GM04504 (cell line): ENCODE measurements around the gene FBXL14.

ENCODE experiments used
- DNase-seq: peaks from one replicate; pipeline ENCODE4 v3.0.0-alpha.2; 2012; ENCODE audit warnings: low read depth

The FBXL14 gene

DNA sequence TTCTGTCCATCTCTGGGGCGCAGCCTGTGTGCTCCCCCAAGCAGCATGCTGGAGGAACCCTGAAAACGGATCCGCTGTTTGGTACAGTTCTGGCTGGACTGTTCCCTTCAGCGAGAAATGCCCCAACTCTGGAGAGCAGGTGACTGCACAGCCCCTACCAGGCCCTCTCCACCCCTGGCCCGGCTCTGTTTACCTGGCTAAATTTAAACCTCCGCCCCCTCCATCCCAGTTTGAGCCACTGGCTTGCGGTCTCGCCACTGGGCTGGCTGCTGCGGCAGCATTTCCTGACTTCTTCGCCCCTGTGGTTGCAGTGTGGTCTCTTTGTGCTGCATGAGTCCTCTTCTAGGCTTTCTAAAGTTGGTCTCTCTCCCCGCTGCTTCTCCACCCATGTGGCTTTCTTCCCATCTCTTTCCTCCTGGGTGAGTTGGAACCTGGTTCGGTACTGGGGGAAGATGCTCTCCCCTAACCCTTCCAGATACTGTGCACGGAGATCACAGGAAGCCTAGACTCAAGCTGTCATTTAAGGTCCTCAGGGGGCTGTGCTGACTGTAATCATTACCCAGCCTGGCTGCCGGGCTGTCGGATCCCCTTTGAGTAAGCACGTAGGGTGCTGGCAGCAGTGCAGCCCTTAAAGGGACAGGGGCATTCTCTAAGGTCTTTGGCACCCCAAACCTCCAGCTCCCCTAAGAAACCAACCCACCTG lies 60.6 kb downstream of the FBXL14 start:
- DNase-seq, result no peak

DNA sequence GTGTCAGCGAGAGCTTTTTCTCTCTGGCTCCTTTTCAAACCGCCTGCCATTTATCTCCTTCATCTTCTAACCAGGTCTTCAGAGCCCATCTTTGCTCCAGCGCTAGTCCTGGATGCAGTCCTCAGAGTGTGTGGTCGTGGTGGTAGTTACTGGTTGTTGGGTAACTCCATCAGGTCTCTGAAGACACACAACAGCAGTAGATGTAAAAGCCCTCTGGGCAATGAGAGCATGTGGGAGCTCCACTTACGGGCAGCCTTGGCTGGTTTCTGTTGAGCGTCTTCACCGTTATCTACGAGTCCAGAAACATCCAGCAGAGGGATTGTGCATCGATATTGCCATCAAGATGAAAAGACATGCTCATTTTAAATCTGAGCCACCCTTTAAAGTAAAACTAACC lies 61.2 kb downstream of the FBXL14 start:
- no peak for DNase-seq

- no peak for DNase-seq
These were observed 61.8 kb downstream of the FBXL14 start for GRCh38 chr12:1532375-1533165.

DNA sequence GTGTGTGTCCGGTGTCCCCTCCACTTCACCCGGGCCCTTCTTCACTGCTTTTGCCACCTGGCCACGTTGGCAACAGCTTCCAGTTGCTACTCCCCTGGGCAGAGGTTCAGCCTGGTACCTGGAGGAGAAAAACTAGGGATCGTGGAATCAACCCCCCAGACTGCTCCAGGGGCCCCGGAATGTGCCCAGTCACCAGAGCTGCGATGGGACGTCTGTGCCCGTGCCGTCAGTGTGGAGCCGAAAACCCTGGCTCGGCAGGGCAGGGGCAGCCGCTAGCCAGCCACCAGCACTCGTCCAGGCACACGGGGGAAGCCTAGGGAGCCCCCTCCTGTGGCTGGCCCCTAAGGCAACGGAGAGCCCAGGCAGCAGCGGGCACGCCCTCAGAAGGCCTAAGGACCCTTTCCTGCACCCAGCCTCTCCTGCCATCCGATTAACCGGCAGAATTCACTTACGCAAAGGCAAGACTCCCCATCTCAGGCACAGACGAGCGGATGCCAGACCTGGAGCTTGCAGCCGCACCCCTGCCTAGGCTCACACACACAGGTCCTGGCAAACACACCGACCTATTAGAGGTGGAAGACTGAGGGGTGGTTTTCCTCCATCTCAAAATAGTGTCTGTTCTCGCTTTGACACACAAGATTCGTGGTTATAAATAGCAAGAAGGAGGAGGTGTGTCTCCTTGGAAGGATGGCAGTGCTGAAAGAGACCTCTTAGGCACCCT lies 62.6 kb downstream of the FBXL14 start:
- no peak for DNase-seq

DNA sequence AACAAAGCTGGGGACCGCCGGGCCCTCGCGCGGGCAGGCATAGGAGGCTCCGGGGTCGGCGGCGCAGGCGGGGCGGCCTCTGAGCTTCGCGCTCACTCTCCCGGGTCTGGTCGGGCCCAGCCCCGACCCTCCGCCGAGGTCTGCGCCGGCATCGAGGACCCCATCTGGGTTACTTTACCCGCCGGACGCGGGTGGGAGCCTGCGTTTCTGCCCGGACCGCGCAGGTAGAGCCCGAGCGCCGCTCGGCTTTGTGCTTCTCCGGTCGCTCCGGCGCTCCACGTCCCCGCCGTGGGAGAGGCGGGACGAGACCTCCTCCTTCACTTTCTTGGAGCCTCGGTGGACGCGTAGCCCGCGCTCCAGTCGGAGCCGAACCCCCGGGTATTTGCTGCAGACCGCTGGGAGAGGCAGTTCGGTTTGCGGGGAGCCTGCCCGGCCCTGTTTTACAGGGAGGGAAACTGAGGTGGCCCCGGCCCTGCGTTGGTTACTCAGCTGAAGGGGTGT lies 63.2 kb downstream of the FBXL14 start:
- DNase-seq, result no peak

DNA sequence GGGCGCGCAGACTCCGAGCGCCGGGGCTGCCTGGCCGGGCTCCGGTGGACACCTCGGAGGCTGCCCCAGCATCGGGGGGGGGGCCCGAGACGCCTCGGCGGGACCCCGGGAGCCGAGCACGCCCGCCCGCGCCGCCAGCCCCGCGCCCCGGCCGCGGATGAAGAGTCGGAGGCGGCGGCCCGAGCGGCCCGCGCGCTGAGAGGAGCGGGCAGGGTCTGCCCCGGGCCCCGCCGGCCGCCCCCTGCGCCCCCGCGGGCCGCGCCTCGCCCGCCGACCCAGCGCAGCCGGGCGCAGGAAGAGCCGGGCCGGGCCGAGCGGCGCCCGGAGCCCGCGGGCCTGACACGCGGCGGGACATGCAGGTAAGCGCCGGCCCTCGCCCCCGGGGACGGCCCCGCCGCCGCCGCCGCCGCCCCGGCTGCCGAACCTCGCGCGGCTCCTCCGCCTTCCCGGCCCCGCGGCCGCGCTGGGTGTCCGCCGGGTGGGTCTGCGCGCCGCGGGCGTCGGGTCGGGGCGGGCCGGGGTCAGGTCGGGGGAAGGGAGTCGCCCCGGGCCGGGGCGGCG lies 63.7 kb downstream of the FBXL14 start:
- no peak for DNase-seq

- DNase-seq, result no peak
These were observed 64.4 kb downstream of the FBXL14 start for GRCh38 chr12:1529862-1530591.

DNA sequence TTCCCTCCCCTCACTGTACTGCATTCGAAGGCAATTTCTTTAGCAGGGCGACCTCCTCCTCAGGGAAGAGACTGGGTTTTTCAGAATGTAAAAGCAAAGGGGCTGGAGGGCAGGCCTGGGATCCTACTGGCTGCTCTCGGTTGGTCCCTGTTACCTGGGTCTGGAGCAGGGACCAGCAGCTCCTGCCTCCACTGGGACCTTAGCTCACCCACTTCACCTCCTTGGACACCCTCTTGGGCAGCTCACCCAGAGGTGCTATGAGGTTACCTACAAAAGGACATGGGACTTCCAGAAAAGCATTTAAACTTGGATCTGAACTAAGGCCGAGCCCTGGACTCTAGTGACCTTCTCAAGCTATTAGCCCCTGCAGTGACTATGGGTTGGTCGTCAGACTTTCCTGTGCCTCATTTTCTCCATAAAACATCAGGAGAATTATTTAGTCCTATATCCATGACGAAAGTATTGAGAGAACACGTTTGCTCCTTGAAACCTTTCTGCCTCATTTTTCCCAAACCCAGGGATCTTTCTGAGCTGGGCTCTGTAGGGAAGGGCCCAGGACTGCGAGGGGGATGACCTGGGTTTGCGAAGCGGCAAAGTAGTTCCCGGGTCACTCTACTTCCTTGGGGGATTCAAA lies 65.0 kb downstream of the FBXL14 start:
- no peak for DNase-seq

- DNase-seq, result no peak
These were observed 65.6 kb downstream of the FBXL14 start for GRCh38 chr12:1528791-1529190.

DNA sequence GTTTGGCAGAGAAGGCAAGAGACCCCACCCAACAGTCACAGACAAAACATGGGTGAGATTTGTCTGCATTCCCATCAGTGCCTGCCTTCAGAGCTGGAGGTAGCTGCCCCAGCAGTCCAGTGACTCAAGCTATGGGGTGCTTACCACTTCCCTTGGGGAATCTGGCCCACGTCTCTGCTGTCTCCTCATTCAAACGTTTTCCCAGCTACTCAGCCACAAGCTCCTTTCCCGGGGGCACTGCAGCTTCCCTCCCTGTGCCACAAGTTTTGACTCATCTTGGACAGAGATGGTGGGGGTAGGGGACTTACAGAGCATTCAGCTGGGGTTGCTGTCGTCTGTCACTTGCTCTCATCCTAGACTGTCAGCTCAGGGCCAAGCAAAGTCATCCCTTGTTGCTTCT lies 66.6 kb downstream of the FBXL14 start:
- DNase-seq, result peak; percentile 80

DNA sequence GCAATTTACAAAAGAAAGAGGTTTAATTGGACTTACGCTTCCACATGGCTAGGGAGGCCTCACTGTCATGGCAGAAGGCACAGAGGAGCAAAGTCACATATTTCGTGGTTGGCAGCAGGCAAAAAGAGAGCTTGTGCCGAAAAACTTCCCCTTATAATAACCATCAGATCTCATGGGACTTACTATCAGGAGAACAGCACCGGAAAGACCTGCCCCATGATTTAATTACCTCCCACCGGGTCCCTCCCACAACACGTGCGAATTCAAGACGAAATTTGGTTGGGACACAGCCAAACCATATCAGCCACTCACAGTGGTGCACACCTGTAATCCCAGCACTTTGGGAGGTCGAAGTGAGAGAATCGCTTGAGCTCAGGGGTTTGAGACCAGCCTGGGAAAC lies 68.5 kb downstream of the FBXL14 start:
- DNase-seq, result no peak

- no peak for DNase-seq
These were observed 70.8 kb downstream of the FBXL14 start for GRCh38 chr12:1523558-1524050.

- no peak for DNase-seq
These were observed 71.3 kb downstream of the FBXL14 start for GRCh38 chr12:1523046-1523445.

- no peak for DNase-seq
These were observed 74.7 kb downstream of the FBXL14 start for GRCh38 chr12:1519642-1520041.

DNA sequence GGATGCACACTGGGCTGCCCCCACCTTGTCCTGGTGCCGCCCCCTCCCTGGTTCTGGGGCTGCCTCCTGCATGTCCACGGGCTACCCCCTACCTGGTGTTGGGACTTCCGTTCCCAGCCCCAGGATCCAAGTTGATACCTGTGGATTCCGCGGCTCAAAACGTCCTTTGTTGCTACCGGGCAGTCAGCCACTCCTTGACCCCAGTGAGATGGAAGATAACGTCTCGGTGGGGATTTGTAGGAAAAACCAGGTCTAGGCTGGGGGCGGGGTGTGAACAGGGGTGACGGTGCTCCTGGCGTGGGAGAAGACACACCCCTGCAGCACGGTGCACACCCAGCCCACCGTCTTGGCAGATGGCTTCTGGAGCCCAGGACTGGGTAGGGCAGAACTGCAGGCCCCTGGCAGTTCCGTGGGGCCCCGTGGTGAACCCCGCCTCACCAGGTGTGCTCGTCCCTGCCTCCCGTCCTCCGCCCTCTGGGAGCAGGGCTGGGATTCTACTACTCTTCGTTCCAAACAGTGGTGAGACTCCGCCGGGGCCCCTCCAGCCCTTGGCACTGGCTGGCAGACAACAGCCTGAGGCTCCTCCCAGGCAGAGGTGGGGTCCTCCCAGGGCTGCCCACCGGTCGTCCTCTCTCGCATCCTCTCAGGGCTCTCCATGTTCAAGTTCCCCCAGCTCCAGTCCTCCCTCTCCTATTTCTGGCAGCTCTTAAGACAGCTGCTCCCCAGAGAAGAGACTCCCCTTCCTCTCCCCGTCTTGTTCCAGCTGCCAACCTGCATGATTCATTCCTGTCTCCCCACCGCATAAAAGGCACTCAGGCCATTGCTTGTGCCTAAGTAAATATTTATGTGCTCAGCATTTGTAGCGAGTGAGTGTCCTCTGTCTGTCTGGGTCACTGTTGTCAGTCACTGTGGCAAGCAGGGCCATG lies 75.5 kb downstream of the FBXL14 start:
- DNase-seq, result no peak

DNA sequence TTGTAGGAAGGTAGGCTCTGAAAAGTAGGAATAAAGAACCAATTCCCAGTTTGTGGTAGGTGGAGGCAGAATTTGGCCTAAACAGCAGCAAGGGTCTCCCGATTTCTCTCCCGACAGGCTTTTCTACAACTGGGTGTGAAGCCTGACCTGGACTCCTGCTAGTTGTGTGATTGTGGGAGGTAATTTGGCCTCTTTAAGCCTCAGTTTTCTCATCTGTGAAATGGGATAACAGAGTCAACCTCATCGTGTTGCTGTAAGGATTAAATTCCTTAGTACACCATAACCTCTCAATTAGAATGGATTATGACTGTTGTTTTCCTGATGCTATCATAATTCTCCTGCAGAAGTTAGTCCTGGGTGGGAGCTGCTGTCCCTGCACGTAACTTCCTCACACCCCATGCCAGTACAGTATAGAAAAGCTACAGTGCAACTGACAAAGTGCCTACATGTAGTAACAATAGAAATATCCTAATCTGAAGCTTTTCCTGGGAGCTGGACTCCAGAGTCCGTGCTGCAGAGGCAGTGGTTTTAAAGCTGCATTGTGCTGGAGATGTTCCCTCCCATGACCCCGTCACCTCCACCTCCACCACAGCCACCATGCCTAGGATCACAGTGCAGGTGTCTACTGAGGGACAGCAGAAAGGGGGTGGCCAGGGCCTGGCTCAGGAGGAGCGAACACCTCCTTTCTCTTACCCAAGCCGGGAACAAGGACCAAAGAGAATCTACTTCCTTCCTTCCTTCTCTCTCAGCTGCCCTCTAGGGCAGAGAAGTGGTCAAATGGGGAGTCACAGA lies 76.5 kb downstream of the FBXL14 start:
- DNase-seq, result no peak

DNA sequence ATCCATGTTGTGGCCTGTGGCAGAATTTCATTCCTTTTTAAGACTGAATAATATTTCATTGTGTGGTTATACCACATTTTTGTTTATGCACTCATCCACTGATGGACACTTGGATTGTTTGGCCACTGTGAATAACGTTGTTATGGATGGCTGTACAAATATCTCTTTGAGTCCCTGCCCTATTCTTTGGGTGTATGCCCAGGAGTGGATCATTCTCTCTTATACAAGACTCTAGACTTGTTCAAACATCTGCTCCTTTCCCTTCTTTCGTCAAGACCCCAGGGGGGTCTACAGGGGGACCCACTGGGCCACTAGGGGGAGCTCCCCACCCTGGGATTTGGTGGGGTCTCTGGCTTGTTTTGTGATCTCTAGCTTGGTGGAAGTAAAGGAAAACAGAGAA lies 77.4 kb downstream of the FBXL14 start:
- DNase-seq, result peak; percentile 88
